Measurements from ENCODE around the gene VAX1.

GRCh38 chr10:117165538-117166417 is 27.7 kb upstream of the VAX1 start:
- TF ChIP-seq, protein P1, sequence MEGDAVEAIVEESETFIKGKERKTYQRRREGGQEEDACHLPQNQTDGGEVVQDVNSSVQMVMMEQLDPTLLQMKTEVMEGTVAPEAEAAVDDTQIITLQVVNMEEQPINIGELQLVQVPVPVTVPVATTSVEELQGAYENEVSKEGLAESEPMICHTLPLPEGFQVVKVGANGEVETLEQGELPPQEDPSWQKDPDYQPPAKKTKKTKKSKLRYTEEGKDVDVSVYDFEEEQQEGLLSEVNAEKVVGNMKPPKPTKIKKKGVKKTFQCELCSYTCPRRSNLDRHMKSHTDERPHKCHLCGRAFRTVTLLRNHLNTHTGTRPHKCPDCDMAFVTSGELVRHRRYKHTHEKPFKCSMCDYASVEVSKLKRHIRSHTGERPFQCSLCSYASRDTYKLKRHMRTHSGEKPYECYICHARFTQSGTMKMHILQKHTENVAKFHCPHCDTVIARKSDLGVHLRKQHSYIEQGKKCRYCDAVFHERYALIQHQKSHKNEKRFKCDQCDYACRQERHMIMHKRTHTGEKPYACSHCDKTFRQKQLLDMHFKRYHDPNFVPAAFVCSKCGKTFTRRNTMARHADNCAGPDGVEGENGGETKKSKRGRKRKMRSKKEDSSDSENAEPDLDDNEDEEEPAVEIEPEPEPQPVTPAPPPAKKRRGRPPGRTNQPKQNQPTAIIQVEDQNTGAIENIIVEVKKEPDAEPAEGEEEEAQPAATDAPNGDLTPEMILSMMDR (IDR thresholded peaks at IDR 0.05): peak in 1 of 2 donors; percentile 48
- no peak for TF ChIP-seq POLR2A (IDR thresholded peaks at IDR 0.05)
- no peak for TF ChIP-seq POLR2AphosphoS5 (IDR thresholded peaks at IDR 0.05)

Data from suprapubic skin (tissue), 4 donors.